GM19023 (cell line): Measurements from ENCODE around the gene ZSCAN2.

Experiments used
- ATAC-seq: cut with Tn5 transposase; IDR thresholded peaks from one replicate; pipeline ENCODE4 v1.9.1; 2021; ENCODE audit warnings: mild to moderate bottlenecking, moderate library complexity; ENCODE audit not compliant: unreplicated experiment

ZSCAN2 gene

GRCh38 chr15:84598250-84598649, 2.6 kb upstream of the ZSCAN2 start:
- no peak for ATAC-seq

- no peak for ATAC-seq
These were observed 1.8 kb upstream of the ZSCAN2 start for GRCh38 chr15:84598993-84599392.

GRCh38 chr15:84599906-84600305, 903 bp upstream of the ZSCAN2 start:
- no peak for ATAC-seq

- peak; percentile 5 for ATAC-seq
These were observed 500 bp upstream of the ZSCAN2 start for GRCh38 chr15:84600331-84600686.

GRCh38 chr15:84601555-84601838, 688 bp downstream of the ZSCAN2 start:
- ATAC-seq, result no peak

GRCh38 chr15:84603630-84604379, 3.0 kb downstream of the ZSCAN2 start:
- ATAC-seq, result no peak

- ATAC-seq, result no peak
These were observed 4.2 kb downstream of the ZSCAN2 start for GRCh38 chr15:84604826-84605553.

- ATAC-seq, result no peak
These were observed 4.7 kb downstream of the ZSCAN2 start for GRCh38 chr15:84605554-84605882.

- no peak for ATAC-seq
These were observed 5.9 kb downstream of the ZSCAN2 start for GRCh38 chr15:84606653-84607120.

- no peak for ATAC-seq
These were observed 8.0 kb downstream of the ZSCAN2 start for GRCh38 chr15:84608707-84609284.

- no peak for ATAC-seq
These were observed 9.2 kb downstream of the ZSCAN2 start for GRCh38 chr15:84609818-84610525.

GRCh38 chr15:84611631-84612030, 10.8 kb downstream of the ZSCAN2 start:
- no peak for ATAC-seq

GRCh38 chr15:84616235-84616634, 15.4 kb downstream of the ZSCAN2 start:
- no peak for ATAC-seq

GRCh38 chr15:84620626-84621025, 19.8 kb downstream of the ZSCAN2 start:
- no peak for ATAC-seq

- ATAC-seq, result no peak
These were observed 20.7 kb downstream of the ZSCAN2 start for GRCh38 chr15:84621358-84621979.

- ATAC-seq, result no peak
These were observed 23.6 kb downstream of the ZSCAN2 start for GRCh38 chr15:84624359-84624758.

- ATAC-seq, result no peak
These were observed 24.3 kb downstream of the ZSCAN2 start for GRCh38 chr15:84625123-84625522.

- no peak for ATAC-seq
These were observed 28.2 kb downstream of the ZSCAN2 start for GRCh38 chr15:84629033-84629432.

GRCh38 chr15:84631706-84632272, 31.0 kb downstream of the ZSCAN2 start:
- ATAC-seq, result no peak

GRCh38 chr15:84633311-84634227, 32.8 kb downstream of the ZSCAN2 start:
- peak; percentile 46 for ATAC-seq
